ENCODE measurements around the gene C16orf96.

C16orf96 gene

DNA sequence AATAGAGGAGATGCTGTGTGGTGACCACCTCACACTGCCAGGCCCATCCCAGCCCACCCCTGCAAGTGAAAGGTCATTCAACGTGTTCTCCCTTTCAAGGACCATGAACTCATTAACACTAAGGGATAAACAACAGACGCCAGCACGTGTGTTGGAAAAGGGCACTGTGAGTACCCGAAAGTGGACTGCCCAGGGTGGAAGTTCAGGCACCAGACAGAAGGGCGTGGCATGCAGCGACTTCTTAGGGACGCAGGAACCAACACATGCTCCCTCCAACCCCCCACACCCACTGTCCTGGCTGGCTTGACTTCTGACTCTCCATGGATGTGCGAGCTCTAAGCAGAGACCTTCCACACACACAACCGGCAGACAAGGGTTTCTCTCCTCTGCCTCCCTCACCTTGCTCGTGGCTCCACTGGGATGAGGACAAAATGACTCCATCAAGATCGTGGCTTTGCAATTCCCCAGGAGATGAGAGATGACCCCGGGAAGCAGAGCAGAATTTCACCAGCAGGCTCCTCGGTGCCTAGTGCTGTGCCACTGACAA, 47.6 kb downstream of the C16orf96 start:
- DNase-seq: no peak

DNA sequence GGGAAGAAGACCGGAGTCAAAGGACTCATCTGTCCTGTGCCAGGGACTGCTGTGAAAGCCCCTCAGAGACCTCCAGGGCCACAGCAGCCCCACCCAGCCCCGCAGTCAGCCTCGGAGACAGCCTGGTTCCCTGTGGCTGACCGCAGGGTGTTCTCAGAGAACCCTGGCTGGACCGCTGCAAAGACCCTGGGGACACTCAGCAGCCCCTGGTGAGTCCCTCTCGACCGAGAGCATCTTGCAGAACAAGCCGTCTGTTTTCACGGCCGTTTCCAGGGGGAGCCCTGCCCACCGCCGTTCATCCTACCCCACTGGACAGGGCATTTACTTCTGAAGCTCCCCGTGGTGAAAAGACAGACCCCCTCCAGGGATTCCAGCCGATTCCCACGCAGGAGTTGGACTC, 48.3 kb downstream of the C16orf96 start:
- DNase-seq: no peak

GRCh38 chr16:4606354-4606753, 50.2 kb downstream of the C16orf96 start:
- no peak for DNase-seq

- DNase-seq: no peak
Measured at GRCh38 chr16:4607841-4608703, 51.9 kb downstream of the C16orf96 start.

DNA sequence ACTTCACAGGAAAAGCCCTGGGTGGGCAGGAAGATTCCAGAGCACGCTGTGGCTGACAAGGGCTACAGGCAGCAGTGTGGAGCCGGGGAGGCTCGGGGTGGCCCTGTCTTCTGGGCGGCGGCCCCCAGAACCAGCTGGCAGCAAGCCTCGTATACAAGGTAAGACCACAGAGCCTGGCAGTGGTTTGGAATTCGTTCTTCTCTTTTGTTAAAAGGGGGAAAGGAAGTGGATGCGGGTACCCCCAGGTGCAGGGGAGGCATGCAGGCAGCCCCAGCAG, 52.5 kb downstream of the C16orf96 start:
- DNase-seq: no peak

DNA sequence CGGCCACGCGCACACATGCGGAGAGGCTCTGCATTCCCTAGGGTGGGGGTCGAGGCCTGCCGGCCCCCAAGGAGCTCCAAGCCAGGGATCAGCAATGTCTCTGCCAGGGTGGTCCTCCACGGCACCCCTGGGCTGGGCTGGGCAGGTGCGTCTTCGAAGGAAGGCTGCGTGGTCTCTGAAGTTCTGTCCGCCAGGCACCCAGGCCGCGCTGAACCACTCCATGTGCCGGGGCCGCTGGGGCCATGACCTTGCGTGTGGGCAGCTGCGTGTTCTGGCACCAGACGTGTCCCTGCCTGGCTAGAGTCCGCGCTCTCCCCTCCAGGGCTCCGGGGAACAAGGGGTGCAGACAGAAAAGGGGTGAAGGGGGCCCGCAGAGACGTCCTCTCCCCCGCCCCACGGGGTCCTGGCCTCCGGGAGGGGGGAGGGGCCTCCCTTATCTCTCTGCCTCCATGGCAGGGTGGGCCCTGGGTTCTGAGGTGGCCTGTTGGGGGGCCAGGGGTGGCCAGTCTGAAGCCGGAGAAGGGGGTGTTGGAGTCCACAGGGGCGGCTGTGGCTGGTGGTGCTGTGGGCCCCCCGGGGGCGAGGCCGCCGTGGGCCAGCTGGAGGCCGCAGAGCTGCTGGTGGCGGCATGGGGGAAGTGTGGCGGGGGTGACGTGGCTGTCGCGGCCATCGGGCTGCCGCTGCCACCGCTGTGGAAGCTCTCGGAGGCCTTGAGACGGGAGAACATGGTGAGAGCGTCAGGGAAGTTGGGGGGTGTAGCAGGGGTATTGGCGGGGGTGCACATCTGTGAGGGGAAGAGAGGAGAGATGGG, 53.3 kb downstream of the C16orf96 start:
- no peak for DNase-seq

DNA sequence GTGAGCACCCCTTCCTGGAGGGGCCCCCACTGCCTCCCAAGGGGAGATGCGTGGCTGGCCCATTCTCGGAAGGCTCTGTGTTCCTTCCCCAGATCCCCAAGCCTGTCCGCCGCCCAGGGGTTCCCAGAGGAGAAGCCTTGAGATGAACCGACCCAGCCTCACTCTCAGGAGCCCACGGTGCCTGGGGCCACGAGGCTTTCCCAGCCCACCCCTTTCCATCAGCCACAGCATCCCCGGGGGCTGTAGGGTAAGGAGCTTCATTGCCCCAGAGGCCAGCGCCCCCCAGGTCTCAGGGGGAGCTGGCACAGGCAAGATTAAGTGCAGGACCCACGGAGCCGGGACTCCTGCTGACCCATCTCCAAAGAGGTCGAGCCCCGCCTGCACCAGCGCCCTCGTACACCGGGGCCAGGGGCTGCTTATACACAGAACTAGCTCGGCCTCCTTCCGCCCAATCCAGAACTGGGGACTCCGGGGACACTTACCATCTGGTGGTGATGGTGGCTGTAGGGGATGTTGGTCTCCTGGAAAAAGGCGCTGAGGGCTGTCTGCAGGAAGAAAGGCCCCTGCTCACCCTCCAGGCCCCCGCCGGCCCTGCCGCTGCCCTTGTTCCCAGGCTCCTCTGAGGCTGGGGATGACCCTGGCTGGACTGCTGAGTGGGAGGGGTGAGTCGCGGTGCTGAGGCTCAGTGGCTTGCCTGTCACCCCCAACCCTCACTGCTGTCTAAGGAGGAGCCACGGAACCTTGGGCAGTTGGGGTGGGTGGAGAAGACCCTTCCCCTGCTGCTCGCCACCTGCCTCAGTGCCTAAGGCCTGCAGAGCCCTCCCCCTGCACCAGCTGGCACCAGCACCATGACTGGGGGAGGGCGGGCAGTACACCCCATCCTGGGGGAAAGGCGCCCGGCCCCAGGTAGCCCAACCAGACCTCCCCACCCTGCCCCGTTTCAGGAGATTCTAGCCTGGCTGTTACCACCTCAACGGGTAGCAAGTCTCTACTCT, 54.2 kb downstream of the C16orf96 start:
- DNase-seq: no peak

- no peak for DNase-seq
Measured at GRCh38 chr16:4611337-4612021, 55.3 kb downstream of the C16orf96 start.

- no peak for DNase-seq
Measured at GRCh38 chr16:4612474-4612931, 56.4 kb downstream of the C16orf96 start.

GRCh38 chr16:4612977-4613635, 57.0 kb downstream of the C16orf96 start:
- no peak for DNase-seq

GRCh38 chr16:4613636-4614570, 57.8 kb downstream of the C16orf96 start:
- no peak for DNase-seq

- peak; percentile 27 for DNase-seq
Measured at GRCh38 chr16:4614571-4615383, 58.6 kb downstream of the C16orf96 start, which contains the start of gene UBALD1. UBALD1 (minus strand) TSS chr16:4614888; CDS start chr16:4614797, 91 bp downstream.

DNA sequence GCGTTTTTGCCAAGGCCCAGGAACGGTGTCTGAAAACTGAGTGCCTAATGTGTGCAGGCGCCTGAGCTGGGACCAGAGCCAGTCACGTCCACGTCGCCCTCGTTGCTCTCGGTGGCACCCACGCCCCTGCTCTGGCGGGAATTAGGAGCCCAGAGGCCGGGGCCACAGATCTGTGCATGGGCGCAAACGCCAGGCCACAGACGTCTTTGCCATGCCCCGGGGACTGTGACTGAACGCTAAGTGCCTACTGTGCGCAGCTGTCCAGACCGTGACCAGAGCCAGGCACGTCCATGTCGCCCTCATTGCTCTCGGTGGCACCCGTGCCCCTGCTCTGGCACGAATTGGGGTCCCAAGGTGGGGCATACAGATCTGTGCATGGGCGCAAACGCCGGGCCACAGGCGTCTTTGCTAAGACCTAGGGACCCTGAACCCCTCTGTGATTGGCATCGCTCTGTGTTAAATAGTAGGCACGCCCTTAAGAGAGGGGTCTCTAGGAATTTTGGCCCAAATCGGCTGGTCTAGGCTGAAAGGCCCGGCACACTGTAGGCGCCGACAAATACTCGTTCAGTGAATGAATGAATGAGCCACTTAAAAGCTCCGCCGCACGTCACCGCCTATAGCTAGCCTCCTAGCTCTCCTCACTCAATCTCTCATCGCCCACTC, 59.4 kb downstream of the C16orf96 start:
- no peak for DNase-seq

GRCh38 chr16:4616047-4616811, 60.1 kb downstream of the C16orf96 start:
- peak; percentile 96 for DNase-seq

DNA sequence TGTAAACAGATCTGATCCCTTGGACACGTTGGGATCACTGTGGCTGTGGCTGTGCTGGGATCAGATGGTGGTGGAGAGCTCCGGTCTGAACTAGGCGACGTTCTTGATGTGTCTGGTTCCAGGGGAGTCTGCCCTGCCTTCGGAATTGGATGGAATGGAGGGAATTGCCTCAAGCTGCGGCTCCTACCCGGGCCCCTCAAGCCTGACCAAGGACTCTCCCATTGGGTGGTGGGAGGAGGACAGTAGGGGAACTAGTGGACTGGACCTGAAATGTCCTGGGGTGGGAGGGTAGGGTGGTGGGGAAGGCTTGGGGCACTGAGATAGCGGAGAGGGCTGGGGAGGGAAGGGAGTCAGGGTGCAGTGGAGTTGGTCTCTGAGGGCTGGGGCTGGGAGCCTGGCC, 61.7 kb downstream of the C16orf96 start:
- DNase-seq: no peak

- DNase-seq: no peak
Measured at GRCh38 chr16:4618645-4619418, 62.7 kb downstream of the C16orf96 start.

DNA sequence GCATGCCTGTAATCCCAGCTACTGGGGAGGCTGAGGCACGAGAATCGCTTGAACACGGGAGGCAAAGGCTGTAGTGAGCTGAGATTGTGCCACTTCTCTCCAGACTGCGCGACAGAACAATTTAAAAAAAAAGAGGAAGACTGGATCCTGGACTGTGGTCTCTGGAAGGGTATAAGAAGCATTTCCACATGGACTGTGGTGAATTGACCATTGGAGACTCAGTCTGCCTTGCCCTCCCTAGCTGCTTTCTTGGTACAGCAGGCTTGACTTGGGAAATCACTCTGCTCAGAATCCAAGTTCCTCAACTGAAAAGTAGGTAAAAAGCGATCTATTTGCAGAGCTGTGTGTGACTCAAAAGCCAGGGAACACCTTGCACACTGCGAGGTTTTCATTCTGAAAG, 67.5 kb downstream of the C16orf96 start:
- no peak for DNase-seq
